Suprapubic skin (tissue), 4 donors: Measurements from ENCODE around the gene ZCCHC4.

Experiments
- POLR2A ChIP-seq, 2 donors: fragments of 450-650 bp; IDR thresholded peaks; one replicate each; pipeline ENCODE4 v1.6.1; 2017; ENCODE audit warnings: antibody characterized with exemption in 2 of 2, mild to moderate bottlenecking in 2 of 2, moderate library complexity in 2 of 2
- POLR2AphosphoS5 ChIP-seq, 3 donors: sonication (generic); formaldehyde crosslinking; IDR thresholded peaks; one replicate each; pipeline ENCODE4 v1.6.1; 2017; ENCODE audit warnings: antibody characterized with exemption in 3 of 3
- TF ChIP-seq, protein P1 (sequence below), 2 donors: fragments of 200-600 bp in 1 of 2; fragments of 450-650 bp in 1 of 2; sonication (generic) in 1 of 2; IDR thresholded peaks; one replicate each; pipeline ENCODE4 v1.5.1; 2016 to 2019; ENCODE audit warnings: antibody characterized with exemption in 2 of 2, mild to moderate bottlenecking in 1 of 2, moderate library complexity in 1 of 2

- TF ChIP-seq, protein P1, sequence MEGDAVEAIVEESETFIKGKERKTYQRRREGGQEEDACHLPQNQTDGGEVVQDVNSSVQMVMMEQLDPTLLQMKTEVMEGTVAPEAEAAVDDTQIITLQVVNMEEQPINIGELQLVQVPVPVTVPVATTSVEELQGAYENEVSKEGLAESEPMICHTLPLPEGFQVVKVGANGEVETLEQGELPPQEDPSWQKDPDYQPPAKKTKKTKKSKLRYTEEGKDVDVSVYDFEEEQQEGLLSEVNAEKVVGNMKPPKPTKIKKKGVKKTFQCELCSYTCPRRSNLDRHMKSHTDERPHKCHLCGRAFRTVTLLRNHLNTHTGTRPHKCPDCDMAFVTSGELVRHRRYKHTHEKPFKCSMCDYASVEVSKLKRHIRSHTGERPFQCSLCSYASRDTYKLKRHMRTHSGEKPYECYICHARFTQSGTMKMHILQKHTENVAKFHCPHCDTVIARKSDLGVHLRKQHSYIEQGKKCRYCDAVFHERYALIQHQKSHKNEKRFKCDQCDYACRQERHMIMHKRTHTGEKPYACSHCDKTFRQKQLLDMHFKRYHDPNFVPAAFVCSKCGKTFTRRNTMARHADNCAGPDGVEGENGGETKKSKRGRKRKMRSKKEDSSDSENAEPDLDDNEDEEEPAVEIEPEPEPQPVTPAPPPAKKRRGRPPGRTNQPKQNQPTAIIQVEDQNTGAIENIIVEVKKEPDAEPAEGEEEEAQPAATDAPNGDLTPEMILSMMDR (IDR thresholded peaks at IDR 0.05), result no peak
- TF ChIP-seq POLR2AphosphoS5 (IDR thresholded peaks at IDR 0.05) (no peak), POLR2A (IDR thresholded peaks at IDR 0.05) (no peak)
Observed at GRCh38 chr4:25310803-25311166, 1.8 kb upstream of the ZCCHC4 start.
